ENCODE measurements around the gene CD3G.

DNA sequence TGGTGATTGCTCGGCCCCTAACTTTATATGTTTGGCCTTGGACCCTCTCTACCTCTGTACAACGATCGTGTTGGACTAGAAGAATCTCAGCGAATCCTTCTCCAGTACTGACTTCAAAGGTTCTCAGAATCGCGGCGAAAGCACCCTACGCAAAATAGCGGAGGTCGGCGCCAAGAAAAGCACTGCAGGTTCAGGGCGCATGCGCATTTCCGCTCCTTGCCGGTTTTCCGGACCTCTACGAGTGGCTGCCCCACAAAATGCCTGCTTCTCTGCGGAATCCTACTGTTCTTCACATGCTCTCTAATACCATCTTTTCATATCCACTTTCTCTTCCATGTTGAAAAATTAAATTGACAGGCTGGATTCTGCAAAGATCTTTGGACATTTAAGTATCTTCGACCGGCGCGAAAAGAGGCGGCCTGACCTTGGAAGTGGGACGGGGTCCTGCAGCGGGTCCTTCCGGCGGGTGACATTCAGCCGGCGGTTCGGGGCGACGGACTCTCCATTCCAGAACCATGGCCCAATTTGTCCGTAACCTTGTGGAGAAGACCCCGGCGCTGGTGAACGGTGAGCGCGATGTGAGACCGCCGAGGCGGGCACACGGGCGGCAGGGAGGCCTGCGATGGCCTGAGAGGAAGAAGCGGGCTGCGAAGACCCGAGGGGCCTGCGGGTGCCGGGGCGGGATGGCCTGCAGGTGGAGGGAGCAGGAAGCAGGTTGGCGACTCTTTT, 57.2 kb downstream of the CD3G start, which contains the start of gene ATP5MG:
- TF ChIP-seq, protein P1, sequence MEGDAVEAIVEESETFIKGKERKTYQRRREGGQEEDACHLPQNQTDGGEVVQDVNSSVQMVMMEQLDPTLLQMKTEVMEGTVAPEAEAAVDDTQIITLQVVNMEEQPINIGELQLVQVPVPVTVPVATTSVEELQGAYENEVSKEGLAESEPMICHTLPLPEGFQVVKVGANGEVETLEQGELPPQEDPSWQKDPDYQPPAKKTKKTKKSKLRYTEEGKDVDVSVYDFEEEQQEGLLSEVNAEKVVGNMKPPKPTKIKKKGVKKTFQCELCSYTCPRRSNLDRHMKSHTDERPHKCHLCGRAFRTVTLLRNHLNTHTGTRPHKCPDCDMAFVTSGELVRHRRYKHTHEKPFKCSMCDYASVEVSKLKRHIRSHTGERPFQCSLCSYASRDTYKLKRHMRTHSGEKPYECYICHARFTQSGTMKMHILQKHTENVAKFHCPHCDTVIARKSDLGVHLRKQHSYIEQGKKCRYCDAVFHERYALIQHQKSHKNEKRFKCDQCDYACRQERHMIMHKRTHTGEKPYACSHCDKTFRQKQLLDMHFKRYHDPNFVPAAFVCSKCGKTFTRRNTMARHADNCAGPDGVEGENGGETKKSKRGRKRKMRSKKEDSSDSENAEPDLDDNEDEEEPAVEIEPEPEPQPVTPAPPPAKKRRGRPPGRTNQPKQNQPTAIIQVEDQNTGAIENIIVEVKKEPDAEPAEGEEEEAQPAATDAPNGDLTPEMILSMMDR (conservative IDR thresholded peaks at IDR 0.05), result no peak; the same call in 1 of the 2 replicates
- peak; percentile 95 for TF ChIP-seq ZFX (IDR thresholded peaks at IDR 0.05)
